Urinary bladder (tissue), 4 donors: Measurements from ENCODE around the gene SYTL2. TPM values are rescaled to one million over a fixed set of nuclear protein-coding genes. Genes with fewer than 3 reads are reported as not detected.
"Not testable (repeated sequence)": the region's sequence is repeated elsewhere in the genome, so short reads cannot be mapped to it uniquely, and the experiment has no call there.

Experiments used
- DNase-seq: peaks from one replicate; pipeline ENCODE4 v3.0.0-alpha.2; 2015; ENCODE audit errors: extremely low spot score
- H3K27ac ChIP-seq: one replicate; pipeline ENCODE4 v1.5.1; 2013; ENCODE audit warnings: low read depth, mild to moderate bottlenecking, moderate library complexity
- H3K36me3 ChIP-seq: one replicate; pipeline ENCODE4 v1.6.1; 2013; ENCODE audit warnings: mild to moderate bottlenecking, moderate library complexity; ENCODE audit not compliant: insufficient read depth
- H3K4me1 ChIP-seq: one replicate; pipeline ENCODE4 v1.6.1; 2013; ENCODE audit warnings: mild to moderate bottlenecking, moderate library complexity; ENCODE audit not compliant: insufficient read depth
- H3K4me3 ChIP-seq: one replicate; pipeline ENCODE4 v1.5.1; 2013; ENCODE audit warnings: low read depth, low read length
- WGBS: extraction: QIAGEN DNeasy Blood & Tissue Kit; methylation state at CpG from one replicate; pipeline ENCODE4 v1.1.7; 2013; 5-methylcytosine and 5-hydroxymethylcytosine counted together
- polyA plus RNA-seq: library from polyadenylated mRNA; stranded (reverse); fragments of 200-250 nt; gene quantifications from one replicate; pipeline ENCODE4 v1.2.3, GENCODE V29; 2013
- total RNA-seq: library from RNA; depleted of rRNA; stranded (reverse); fragments of >200 nt; gene quantifications from one replicate; pipeline ENCODE4 v1.2.3, GENCODE V29; 2014
- donor health status: healthy with polysubstance abuse.
- donor health status: healthy.

SYTL2 gene
- total and polyA plus RNA-seq, 2 donors: 18.5 to 123 TPM

DNA sequence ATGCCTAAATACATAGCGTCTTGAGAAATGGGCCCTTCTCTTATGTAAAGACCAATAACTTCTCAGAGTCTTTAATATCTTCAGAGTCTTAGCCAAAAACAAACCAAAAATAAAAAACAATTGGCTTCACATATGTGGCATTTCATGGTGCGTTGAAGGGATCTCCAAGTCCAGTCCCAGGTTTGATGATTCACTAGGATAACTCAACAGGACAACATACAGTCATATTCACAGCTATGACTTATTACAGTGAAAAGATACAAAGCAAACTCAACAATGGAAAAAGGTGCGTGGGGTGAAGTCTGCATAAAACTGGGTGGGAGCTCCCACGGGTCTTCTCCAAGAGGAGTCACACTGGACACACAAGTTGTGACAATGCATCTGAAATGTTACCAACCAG lies 12.6 kb downstream of the SYTL2 start:
- DNase-seq: no peak
- 94% methylated on average over 4 of the region's 4 CpGs for WGBS
- no peaks in the 10 kb centered on the region for H3K4me1 ChIP-seq
- H3K36me3 ChIP-seq: no peaks in the 10 kb centered on the region
- H3K27ac ChIP-seq: no peak overlapping the region
- H3K4me3 ChIP-seq: no peak overlapping the region

- no peak overlapping the region for H3K27ac ChIP-seq
- no peaks in the 10 kb centered on the region for H3K4me1 ChIP-seq
- no peak overlapping the region for H3K4me3 ChIP-seq
- no peaks in the 10 kb centered on the region for H3K36me3 ChIP-seq
- DNase-seq: no peak
- 61% methylated on average over 4 of the region's 4 CpGs for WGBS
These were observed 15.0 kb downstream of the SYTL2 start for GRCh38 chr11:85795712-85796487.

DNA sequence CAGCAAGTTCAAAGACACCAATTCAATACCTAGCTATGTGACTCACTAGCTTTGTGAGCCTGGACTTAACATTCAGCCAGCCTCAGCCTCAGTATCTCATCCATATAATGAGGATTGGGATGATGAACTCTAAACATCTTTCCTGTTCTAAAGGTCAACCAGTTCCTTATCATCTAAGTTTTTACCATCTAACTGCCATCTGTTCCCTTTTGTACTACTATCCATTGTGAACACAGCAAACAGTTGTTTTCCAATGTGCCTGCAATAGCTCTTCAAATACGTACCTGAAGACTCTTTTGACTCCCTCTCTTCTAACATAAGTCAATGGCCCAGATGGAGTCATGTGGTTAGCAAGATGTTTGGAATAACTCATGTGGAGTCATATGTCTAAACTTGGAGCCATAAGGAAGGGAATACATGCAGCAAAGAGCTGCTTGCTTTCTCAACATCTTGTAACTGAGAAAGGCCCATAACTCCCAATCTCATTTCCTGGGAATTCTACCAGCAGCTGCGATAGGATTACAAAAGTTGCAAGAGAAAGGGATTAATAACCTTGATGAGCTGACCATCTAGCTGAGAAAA lies 19.4 kb downstream of the SYTL2 start:
- Histone ChIP-seq H3K27ac (no peak overlapping the region), H3K4me1 (no peaks in the 10 kb centered on the region), H3K4me3 (no peak overlapping the region), H3K36me3 (no peaks in the 10 kb centered on the region)
- DNase-seq: no peak
- WGBS: 94% methylated on average over 2 of the region's 2 CpGs

DNA sequence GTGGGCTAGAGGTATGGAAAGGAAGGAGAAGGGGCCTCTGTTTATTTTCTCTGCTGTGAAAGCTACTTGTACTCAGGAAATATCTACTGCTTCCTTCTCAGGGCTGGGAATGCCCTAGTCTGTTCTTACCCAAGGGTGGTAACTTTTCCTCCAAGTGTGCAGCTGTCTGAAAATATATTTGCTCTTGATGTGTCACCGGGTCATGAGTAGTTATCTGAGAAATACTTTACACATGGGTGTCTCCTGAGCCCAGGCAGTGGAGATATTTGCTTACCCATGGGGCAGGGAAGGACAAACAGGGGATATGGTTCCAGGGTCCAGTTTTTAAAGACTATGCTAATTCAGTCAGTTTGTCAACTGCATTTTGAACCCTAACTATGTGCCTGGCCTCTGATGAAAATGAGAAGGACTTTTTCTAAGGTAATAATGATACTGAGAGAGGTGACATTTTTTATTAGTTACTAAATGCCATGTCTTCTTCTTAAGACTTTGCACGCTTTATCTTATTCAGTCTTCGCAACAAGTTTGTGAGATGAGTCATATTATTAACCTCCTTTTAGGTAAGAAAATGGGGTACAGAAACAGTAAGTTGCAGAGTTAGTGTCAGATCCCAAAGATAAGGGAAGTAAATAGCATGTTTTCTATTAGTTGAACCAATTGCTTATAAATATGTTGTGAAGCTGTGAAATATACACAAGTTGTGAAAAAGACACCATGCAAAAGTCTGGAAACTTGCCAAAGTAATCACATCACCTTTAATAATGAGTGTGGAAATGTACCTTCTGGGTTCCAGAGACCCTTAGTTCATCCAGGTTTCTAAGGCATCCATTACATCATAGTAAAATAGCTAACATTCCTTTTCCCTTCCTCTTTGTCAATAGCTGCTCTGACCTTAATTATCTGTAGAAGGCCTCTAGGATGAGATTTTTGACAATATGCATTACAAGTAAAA lies 22.9 kb downstream of the SYTL2 start:
- Histone ChIP-seq H3K4me1 (no peaks in the 10 kb centered on the region), H3K4me3 (no peak overlapping the region), H3K36me3 (no peaks in the 10 kb centered on the region), H3K27ac (no peak overlapping the region)
- WGBS: 82% methylated on average over 3 of the region's 3 CpGs
- no peak for DNase-seq

- no peak overlapping the region for H3K4me3 ChIP-seq
- H3K27ac ChIP-seq: no peak overlapping the region
- DNase-seq: no peak
- WGBS: 93% methylated on average over 1 of the region's 1 CpG
- no peaks in the 10 kb centered on the region for H3K36me3 ChIP-seq
- no peaks in the 10 kb centered on the region for H3K4me1 ChIP-seq
These were observed 23.8 kb downstream of the SYTL2 start for GRCh38 chr11:85787168-85787567.

- Histone ChIP-seq H3K4me1 (no peaks in the 10 kb centered on the region), H3K36me3 (no peaks in the 10 kb centered on the region), H3K27ac (no peak overlapping the region), H3K4me3 (no peak overlapping the region)
- WGBS: 74% methylated on average over 6 of the region's 6 CpGs
- DNase-seq: no peak
These were observed 26.3 kb downstream of the SYTL2 start for GRCh38 chr11:85784480-85785265.

GRCh38 chr11:85783758-85784157 lies 27.2 kb downstream of the SYTL2 start:
- Histone ChIP-seq H3K4me3 (no peak overlapping the region), H3K36me3 (no peaks in the 10 kb centered on the region), H3K4me1 (no peaks in the 10 kb centered on the region), H3K27ac (no peak overlapping the region)
- 81% methylated on average over 1 of the region's 1 CpG for WGBS
- DNase-seq: no peak

DNA sequence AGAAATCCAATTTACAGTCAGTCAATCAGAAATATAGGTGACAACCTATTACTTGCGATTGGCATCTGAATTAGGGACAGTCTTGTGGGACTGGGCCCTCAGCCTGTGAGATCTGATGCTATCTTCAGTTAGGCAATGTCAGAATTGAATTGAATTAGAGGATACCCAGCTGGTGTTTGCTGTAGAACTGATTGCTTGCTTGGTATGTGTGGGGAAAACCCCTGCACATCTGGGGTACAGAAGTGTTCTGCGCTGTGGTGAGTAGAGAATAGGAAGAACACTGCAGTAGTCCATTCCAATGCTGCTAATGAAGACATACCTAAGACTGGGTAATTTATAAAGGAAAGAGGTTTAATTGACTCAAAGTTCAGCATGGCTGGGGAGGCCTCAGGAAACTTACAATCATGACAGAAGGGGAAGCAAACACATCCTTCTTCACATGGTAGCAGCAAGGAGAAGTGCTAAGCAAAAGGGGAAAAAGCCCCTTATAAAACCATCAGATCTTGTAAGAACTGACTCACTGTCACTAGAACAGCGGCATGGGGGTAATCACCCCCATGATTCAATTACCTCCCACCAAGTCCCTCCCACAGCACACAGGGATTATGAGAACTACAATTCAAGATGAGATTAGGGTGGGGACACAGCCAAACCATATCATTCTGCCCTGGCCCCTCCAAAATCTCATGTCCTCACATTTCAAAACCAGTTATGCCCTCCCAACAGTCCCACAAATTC lies 30.0 kb downstream of the SYTL2 start:
- not testable (repeated sequence) for DNase-seq, H3K4me3 ChIP-seq, H3K27ac ChIP-seq, H3K4me1 ChIP-seq, H3K36me3 ChIP-seq
- 88% methylated on average over 3 of the region's 3 CpGs for WGBS

GRCh38 chr11:85779956-85780640 lies 30.8 kb downstream of the SYTL2 start:
- Histone ChIP-seq H3K36me3 (no peaks in the 10 kb centered on the region), H3K27ac (no peak overlapping the region), H3K4me1 (no peaks in the 10 kb centered on the region), H3K4me3 (no peak overlapping the region)
- no peak for DNase-seq
- 64% methylated on average over 3 of the region's 3 CpGs for WGBS

- not testable (repeated sequence) for H3K27ac ChIP-seq, H3K4me1 ChIP-seq, H3K4me3 ChIP-seq, DNase-seq, H3K36me3 ChIP-seq
- 95% methylated on average over 3 of the region's 3 CpGs for WGBS
These were observed 33.4 kb downstream of the SYTL2 start for GRCh38 chr11:85777603-85777972.

DNA sequence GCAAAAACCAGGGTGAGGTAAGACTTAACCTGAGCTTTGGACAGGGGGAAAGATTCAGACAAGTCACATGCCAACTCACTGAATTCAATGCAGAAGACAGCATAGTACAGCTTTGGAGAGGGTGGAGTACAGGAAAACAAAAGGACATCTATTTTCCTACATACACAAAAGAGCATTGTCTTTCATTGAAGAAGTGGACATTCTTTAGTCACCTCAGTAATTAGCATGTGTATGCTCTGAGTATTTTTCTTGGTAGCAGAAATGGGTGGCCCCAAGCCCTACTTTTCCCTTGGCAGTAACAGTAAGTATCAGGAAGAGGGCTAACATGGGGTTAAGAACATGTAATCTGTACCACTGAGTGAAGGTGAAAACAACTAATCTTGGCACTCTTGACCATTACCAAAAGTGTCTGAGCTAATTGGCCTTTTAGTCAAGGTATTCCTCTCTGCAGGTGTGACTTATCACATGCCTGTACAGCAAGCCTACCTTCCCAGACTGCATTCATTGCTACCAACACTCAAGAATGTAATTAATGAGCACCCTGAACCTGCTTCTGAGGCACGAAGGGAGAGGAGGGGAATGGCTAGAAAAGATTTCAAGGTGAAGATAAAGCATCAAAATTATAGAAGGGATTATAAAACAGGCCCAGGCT lies 33.9 kb downstream of the SYTL2 start:
- WGBS: 70% methylated on average over 1 of the region's 1 CpG

More for the DNA sequence above, 33.9 kb downstream of the SYTL2 start:
- H3K36me3 ChIP-seq: no peaks in the 10 kb centered on the region
- H3K4me3 ChIP-seq: no peak overlapping the region
- no peak overlapping the region for H3K27ac ChIP-seq
- DNase-seq: no peak
- H3K4me1 ChIP-seq: no peaks in the 10 kb centered on the region
